Neutrophil (primary cell): ENCODE measurements around the gene PSMG4.

ENCODE experiments used
- H3K27ac ChIP-seq: fragments of 200-600 bp; sonication (generic); 2 replicates; pipeline ENCODE4 v1.5.1; 2016; ENCODE audit warnings: mild to moderate bottlenecking, moderate library complexity
- H3K27me3 ChIP-seq: fragments of 200-600 bp; sonication (generic); 2 replicates; pipeline ENCODE4 v1.6.0; 2016; ENCODE audit warnings: mild to moderate bottlenecking
- H3K36me3 ChIP-seq: fragments of 200-600 bp; sonication (generic); 2 replicates; pipeline ENCODE4 v1.5.1; 2017
- H3K4me1 ChIP-seq, 2 experiments: fragments of 200-600 bp in 1 of 2; sonication (generic) in 1 of 2; 1 replicate in 1 of 2; 2 replicates in 1 of 2; pipeline versions ENCODE4 v1.5.1 to v1.6.1; 2013 to 2016; ENCODE audit warnings: low read depth in 1 of 2, low read length in 1 of 2, mild to moderate bottlenecking in 1 of 2, moderate library complexity in 1 of 2; ENCODE audit not compliant: control insufficient read depth in 1 of 2, insufficient read depth in 1 of 2
- H3K4me3 ChIP-seq, 2 experiments: fragments of 200-600 bp in 1 of 2; sonication (generic) in 1 of 2; 1 replicate in 1 of 2; 2 replicates in 1 of 2; pipeline ENCODE4 v1.5.1; 2013 to 2016; ENCODE audit warnings: low read depth in 1 of 2, low read length in 1 of 2, mild to moderate bottlenecking in 1 of 2, moderate library complexity in 1 of 2
- H3K9me3 ChIP-seq: fragments of 200-600 bp; sonication (generic); 2 replicates; pipeline ENCODE4 v1.5.1; 2016
- CTCF ChIP-seq: fragments of 200-600 bp; sonication (generic); IDR thresholded peaks from 2 replicates; pipeline ENCODE4 v1.5.1; 2016; ENCODE audit warnings: antibody characterized with exemption

Gene PSMG4

GRCh38 chr6:3251462-3252314 lies 7.1 kb upstream of the PSMG4 start:
- H3K36me3 ChIP-seq = no peaks in the 10 kb centered on the region
- H3K4me3 ChIP-seq = peak overlapping the region in 1 of 2 experiments; percentile 8
- H3K9me3 ChIP-seq = no peaks in the 10 kb centered on the region
- peaks cover 4 to 7% of the 10 kb centered on the region in 2 experiments for H3K4me1 ChIP-seq
- H3K27me3 ChIP-seq = peaks cover 68% of the 10 kb centered on the region
- peak; percentile 95 for TF ChIP-seq CTCF
- no peak overlapping the region for H3K27ac ChIP-seq

DNA sequence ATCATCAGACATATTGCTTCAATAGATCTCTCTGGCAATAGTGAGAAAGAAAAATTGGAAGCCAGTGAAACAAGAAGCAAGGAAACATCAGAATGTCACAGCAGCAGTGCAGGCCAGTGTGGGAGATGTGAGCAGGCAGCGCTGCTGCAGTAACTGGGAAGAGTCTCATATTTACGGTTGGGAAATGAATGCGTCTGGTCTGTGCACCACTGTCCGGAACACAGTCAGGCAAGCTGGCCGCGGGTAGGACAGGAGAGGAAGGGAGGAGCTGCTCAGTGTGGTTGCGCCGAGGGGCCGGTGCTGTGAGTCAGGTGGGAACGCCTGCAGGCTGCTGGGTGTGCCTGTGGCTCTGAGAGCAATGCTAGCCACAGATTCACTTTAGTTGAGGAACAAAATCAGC lies 6.4 kb upstream of the PSMG4 start:
- TF ChIP-seq CTCF = no peak
- H3K9me3 ChIP-seq = no peaks in the 10 kb centered on the region
- no peaks in the 10 kb centered on the region for H3K36me3 ChIP-seq
- H3K27me3 ChIP-seq = peaks cover 68% of the 10 kb centered on the region
- H3K4me1 ChIP-seq = peaks cover 4 to 7% of the 10 kb centered on the region in 2 experiments
- H3K4me3 ChIP-seq = no peak overlapping the region
- H3K27ac ChIP-seq = no peak overlapping the region

GRCh38 chr6:3252861-3253596 lies 5.7 kb upstream of the PSMG4 start:
- Histone ChIP-seq H3K27me3 (peaks cover 68% of the 10 kb centered on the region), H3K9me3 (no peaks in the 10 kb centered on the region), H3K36me3 (no peaks in the 10 kb centered on the region), H3K4me3 (no peak overlapping the region), H3K4me1 (peaks cover 4 to 8% of the 10 kb centered on the region in 2 experiments), H3K27ac (no peak overlapping the region)
- TF ChIP-seq CTCF = no peak

DNA sequence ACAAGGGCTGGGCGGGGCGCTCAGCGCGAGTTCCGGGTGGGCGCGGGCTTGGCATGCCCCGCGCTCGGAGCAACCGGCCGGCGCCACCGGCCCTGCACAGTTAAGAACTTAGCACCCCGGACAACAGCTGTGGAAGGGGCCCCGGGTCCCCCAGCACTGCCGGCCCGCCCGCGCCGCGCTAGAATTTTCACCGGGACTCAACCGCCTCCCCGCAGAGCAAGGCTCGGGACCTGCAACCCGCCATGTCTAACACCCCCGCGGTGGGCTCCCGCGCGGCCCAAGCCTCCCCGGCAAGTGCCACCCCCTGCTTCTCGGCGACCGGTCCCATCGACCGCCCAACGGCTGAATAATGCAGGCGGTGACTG lies 5.2 kb upstream of the PSMG4 start:
- no peak overlapping the region for H3K27ac ChIP-seq
- H3K27me3 ChIP-seq = peaks cover 68% of the 10 kb centered on the region
- H3K4me3 ChIP-seq = no peak overlapping the region
- no peak for TF ChIP-seq CTCF
- H3K9me3 ChIP-seq = no peaks in the 10 kb centered on the region
- peaks cover 10 to 14% of the 10 kb centered on the region in 2 experiments for H3K4me1 ChIP-seq
- H3K36me3 ChIP-seq = no peaks in the 10 kb centered on the region

GRCh38 chr6:3258201-3258600 lies 546 bp upstream of the PSMG4 start:
- Histone ChIP-seq H3K27me3 (peaks cover 40% of the 10 kb centered on the region), H3K27ac (no peak overlapping the region), H3K4me3 (peak overlapping the region; percentile 92 to 93), H3K4me1 (peaks cover 14 to 16% of the 10 kb centered on the region in 2 experiments), H3K36me3 (no peaks in the 10 kb centered on the region), H3K9me3 (no peaks in the 10 kb centered on the region)
- no peak for TF ChIP-seq CTCF
